ENCODE data around the gene NMRK2.
"Not testable (repeated sequence)": the region's sequence is repeated elsewhere in the genome, so short reads cannot be mapped to it uniquely, and the experiment has no call there.

The NMRK2 gene

GRCh38 chr19:3964256-3965194 is 31.7 kb downstream of the NMRK2 start:
- no peak for DNase-seq

GRCh38 chr19:3966051-3967017 is 33.5 kb downstream of the NMRK2 start:
- no peak for DNase-seq

DNA sequence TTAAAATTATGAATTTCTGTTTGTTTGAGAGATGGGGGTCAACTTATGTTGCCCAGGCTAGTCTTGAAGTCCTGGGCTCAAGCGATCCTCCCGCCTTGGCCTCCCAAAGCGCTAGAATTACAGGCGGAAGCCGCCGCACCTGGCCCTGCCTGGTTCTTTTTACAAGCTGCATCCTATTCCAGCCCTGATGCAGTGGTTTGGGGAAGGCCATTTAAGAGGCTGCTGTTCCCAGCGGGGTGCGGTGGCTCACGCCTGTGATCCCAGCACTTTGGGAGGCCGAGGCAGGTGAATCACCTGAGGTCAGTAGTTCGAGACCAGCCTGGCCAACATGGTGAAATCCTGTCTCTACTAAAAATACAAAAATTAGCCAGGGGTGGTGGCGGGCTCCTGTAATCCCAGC is 35.1 kb downstream of the NMRK2 start:
- not testable (repeated sequence) for DNase-seq

GRCh38 chr19:3968556-3969434 is 35.9 kb downstream of the NMRK2 start:
- DNase-seq: no peak

DNA sequence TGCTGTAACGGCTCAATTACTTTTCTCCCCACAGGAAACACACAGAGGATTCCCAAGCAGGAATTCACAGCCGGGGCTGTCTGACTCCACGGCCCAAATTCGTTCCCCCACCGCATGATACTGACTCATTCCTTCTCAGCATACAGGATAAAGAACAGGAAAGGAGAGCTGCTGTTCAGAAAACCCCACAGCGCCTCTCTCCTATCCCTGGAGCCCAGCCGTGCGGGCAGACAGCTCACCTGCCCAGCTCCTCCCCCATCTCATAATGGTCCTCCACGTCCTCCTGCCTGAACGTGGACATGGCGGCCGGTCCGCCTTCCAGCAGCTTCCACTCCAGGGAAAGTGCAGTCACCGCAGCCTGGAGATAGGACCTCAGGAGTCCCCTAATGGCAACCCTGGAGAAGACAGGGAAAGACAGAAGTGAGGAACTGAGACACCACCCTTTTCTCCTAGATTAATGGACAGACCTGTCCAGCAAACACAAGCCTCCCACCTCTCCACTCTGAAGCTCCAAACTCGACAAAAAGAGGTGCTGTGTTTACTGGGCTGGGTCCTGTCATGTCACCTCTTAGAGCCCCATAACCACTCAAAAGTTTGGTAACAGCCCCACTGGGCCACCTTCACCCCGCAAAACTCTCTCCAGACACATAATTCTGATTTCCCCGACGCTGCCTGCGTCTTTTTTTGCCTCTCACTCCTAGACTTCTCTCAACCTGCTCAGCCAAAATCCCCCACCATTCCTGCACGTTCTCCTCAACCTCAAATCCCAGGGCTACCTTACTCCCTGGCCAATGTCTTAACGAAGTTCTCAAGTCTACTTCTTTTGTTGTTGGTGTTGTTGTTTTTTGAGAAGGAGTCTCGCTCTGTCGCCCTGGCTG is 36.8 kb downstream of the NMRK2 start:
- DNase-seq: no peak

GRCh38 chr19:3970313-3970807 is 37.5 kb downstream of the NMRK2 start:
- no peak for DNase-seq

GRCh38 chr19:3970808-3971598 is 38.1 kb downstream of the NMRK2 start, which contains the start of gene DAPK3:
DAPK3 (minus strand) TSS chr19:3971099; CDS start chr19:3969735, 1,364 bp downstream.
- peak; percentile 96 to 98 for DNase-seq

DNA sequence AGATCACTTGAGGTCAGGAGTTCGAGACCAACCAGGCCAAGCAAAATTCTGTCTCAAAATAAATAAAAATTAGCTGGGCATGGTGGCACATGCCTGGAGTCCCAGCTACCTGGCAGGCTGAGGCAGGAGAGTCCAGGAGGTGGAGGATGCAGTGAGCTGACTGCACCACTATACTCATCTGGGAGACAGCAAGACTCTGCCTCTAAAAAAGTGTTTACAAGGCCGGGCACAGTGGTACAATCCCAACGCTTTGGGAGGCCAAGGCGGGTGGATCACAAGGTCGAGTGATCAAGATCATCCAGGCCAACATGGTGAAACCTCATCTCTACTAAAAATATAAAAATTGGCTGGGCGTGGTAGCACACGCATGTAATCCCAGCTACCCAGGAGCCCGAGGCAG is 42.3 kb downstream of the NMRK2 start:
- peak; percentile 40 to 43 for DNase-seq

DNA sequence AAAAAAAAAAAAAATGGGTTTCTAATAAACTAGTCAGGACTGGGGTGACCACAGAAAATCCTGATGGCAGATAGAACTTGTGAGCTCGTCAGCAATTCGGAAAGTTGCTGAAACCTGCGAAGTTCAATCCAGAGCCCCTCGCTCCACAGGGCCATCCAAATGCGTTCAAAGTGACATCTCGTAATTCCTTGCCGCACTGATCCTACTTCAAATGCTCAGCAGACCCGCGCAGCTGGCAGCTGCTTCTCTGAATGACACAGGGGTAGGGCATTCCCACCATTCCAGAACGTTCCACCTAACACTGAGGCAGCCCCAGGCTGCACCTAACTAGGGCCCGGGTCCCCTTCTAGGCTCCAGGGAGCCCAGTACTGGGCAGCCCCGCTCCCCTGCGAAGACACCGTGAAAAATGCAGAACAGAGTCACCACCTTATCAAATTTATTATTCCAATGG is 42.8 kb downstream of the NMRK2 start:
- peak; percentile 46 to 48 for DNase-seq

- peak; percentile 34 to 35 for DNase-seq
These were observed 43.8 kb downstream of the NMRK2 start for GRCh38 chr19:3976495-3977241.

DNA sequence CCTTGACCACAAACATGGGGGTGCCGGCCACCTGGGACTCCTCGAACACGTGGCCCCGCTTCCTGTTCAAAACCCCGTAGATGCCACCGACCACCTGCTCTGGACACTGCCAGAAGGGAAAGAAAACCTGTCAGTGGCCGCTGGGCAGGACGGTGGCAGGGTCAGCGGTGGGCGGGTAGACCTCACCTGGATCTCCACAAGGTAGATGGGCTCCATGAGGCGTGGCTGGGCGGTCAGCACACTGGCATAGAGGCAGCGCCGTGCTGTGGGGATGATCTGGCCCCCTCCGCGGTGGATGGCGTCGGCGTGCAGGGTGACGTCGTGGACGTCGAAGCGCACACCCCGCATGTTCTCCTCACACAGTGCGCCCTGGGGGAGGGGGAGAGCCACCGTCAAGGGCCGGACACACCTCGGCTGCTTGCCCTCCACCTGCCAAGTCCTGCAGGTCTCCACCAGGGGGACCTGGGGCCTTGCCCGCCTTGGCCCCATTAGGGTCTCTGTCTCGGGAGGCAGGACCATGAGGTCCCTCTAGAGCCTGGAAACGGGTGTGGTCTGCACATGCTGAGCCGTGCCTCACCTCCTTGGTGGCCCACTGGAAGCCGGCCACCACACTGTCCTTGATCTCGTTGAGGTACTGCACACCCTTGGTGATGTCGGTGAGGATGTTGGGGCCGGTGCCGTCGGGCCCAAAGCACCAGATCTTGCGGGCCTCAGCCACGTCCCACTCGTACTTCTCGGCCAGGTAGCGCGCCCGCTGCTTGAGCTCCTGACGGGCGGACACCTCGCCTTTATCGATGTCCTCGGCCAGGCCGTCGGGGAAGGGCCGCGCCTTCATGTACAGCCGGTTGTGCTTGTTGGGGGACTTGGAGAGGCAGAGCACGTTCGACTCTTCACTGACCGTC is 44.6 kb downstream of the NMRK2 start:
- DNase-seq: peak; percentile 33 to 43

DNA sequence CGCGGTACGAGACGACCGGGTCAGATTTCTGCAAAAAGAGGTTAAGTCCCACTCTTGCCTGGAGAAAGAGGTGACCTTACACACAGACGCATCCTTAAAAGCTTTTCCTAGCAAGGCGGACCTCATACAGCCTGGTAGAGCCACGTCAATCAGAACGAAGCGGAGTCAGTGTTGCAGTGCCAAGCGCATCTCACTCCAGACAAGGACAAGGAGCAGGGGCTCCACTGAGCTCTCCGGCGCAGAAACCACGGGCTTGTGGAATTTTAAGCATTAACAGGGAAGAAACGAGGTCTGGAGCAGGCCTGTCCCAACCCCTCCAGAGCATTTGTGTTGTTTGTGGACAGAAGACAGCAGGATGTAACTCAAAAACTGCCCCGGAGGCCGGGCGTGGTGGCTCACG is 45.3 kb downstream of the NMRK2 start:
- DNase-seq: no peak

DNA sequence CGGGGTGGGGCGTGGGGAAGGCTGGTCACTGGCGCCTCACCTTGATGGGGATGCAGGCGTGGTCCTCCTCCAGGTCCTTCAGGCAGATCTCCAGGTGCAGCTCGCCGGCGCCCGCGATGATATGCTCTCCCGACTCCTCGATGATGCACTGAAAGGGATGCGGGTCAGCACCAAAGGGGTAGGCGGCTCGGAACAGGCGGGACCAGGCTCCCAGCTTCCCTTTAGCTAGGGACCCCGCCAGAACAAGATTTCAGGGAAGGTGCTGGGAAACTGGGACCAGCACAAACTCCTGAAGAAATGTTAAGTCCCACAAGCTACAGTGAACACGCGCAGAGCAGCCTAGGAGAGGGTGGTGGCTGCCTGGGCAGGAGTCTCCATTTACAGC is 46.4 kb downstream of the NMRK2 start:
- peak; percentile 30 for DNase-seq

DNA sequence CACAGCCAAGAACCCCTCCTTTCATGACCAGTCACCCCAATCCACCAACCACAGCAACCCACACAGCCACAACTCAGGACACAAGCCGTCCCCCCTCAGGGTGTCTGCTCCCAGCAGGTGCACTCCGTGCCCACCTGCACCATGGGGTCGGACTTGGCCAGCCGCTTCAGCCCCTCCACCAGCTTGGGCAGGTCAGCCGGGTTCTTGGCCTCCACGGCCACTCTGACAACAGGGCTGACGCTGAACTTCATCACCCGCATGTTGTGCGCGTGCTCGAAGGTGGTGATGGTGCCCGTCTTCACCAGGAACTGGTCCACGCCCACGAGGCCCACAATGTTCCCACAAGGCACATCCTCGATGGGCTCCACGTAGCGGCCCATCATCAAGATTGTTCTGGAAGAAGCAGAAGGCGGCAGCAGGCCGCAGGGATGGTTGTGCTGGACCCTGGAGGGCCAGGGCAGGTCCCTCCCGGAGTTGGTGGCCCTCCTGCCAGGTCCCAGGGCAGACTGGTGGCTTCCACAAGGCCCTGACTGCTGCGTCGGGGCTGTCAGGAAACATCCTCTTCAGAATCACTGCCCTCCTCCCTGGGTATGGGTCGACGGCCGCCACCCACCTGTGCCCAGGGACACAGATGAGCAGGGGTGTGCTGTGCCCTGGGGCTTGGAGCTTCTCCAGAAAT is 46.9 kb downstream of the NMRK2 start:
- peak; percentile 37 to 40 for DNase-seq

DNA sequence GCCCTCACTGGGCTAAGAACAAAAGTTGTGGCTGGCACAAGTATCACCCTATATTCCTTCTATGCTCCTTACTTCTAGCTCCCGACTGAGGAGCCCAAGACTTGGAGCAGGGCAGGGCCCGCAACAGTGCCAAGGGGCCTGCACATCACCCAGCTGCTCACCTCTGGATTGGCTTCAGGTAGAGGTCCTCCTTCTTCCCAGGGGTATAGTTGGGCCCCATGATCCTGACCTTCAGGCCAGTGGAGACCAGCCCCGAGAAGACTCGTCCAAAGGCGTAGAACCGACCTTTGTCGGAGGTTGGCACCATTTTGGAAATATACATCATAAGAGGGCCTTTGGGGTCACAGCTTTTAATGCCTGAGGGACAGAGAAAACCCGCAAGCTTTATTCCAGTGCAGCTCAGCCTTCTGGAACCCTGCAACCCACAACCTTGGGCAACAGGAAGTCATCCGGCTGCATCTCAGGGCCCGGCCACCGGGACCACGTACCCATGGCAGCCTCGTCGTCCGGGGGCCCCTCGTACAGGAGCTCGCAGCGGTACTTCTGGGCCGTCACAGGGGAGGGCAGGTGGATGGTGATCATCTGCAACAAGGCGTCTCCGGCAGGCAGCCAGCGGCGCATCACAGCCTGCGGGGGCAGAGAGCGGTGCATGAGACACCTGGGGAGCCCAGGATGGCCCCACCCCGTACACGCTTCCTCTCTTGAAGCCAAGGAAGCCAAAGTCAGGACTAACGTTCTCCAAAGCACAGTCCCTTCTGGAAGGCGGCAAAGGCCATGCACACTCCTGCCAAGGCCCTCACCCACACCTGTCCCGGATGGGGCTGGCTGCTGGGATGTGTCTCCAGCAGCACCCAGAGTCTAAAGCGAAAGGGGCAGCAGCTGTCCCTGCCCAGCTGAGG is 47.7 kb downstream of the NMRK2 start:
- DNase-seq: peak in 1 of 2 experiments; percentile 31

GRCh38 chr19:3981373-3981735 is 48.5 kb downstream of the NMRK2 start:
- DNase-seq: peak in 1 of 2 experiments; percentile 27
